K562 (cell line): ENCODE data around the gene ZDHHC5. TPM values are rescaled to one million over a fixed set of nuclear protein-coding genes. Genes with fewer than 3 reads are reported as not detected.

Source experiments
- ATAC-seq: fragments of 200-7000 bp; cut with Tn5 transposase; 3 replicates; pipeline ENCODE4 v1.9.1; 2020; ENCODE audit warnings: moderate library complexity
- BruUV-seq: library from RNA; stranded (reverse); fragments of 400-500 nt; replicated peaks from 2 replicates; lab custom pipeline; 2021; lab: Mats Ljungman, UMichigan
- CTCF ChIA-PET: fragments of 300-600 bp; formaldehyde crosslinking; extraction: SDS; loops from one replicate; lab custom pipeline; 2021; ENCODE audit warnings: low intra/inter-chr PET ratio; lab: Yijun Ruan, JAX
- POLR2A ChIA-PET: fragments of 300-600, 350-650 bp; sonication (Branson Sonifier 250); formaldehyde crosslinking; extraction: SDS; loops from one replicate; lab custom pipeline; 2021; ENCODE audit warnings: antibody characterized with exemption, inconsistent platforms; lab: Yijun Ruan, JAX
- DNase-seq, 4 experiments: peaks; one replicate each; pipeline versions ENCODE4 v3.0.0 to v3.0.0-alpha.2; 2011 to 2018; ENCODE audit warnings: low spot score in 3 of 4, mixed read lengths in 3 of 4; ENCODE audit errors: extremely low read depth in 1 of 4
- FAIRE-seq: peaks from 2 replicates; lab custom pipeline; 2011; peaks lifted over from hg19 to GRCh38; lab: Jason Lieb, UNC
- H2AFZ ChIP-seq: 2 replicates; pipeline ENCODE4 v1.6.0; 2011; ENCODE audit warnings: low read depth, low read length, control low read depth, inconsistent platforms
- H3K27ac ChIP-seq: fragments of 200-600 bp; 3 replicates; pipeline ENCODE4 v1.8.0; 2011; ENCODE audit warnings: low read depth, mild to moderate bottlenecking, control low read depth, inconsistent platforms, low read length, moderate library complexity, mixed read lengths; ENCODE audit errors: extremely low read depth
- H3K27me3 ChIP-seq, 2 experiments: fragments of 300-600 bp in 1 of 2; 2 replicates in 1 of 2; 3 replicates in 1 of 2; pipeline versions ENCODE4 v1.6.0 to v1.8.0; 2011; ENCODE audit warnings: inconsistent platforms in 2 of 2, low read length in 2 of 2, mild to moderate bottlenecking in 1 of 2, mixed read lengths in 1 of 2, moderate library complexity in 1 of 2; ENCODE audit not compliant: control insufficient read depth in 2 of 2, insufficient read depth in 2 of 2
- H3K36me3 ChIP-seq: fragments of 300-600 bp; 3 replicates; pipeline ENCODE4 v1.8.0; 2011; ENCODE audit warnings: mild to moderate bottlenecking, low read length, inconsistent platforms; ENCODE audit not compliant: control insufficient read depth, insufficient read depth
- H3K4me1 ChIP-seq, 2 experiments: fragments of 200-600 bp in 1 of 2; replicated peaks in 1 of 2; 2 replicates in 1 of 2; 3 replicates in 1 of 2; pipeline versions ENCODE4 v1.5.1 to v1.8.0; 2011; ENCODE audit warnings: inconsistent platforms in 2 of 2, low read length in 2 of 2, mild to moderate bottlenecking in 1 of 2, mixed read lengths in 1 of 2, moderate library complexity in 1 of 2; ENCODE audit not compliant: control insufficient read depth in 2 of 2, insufficient read depth in 2 of 2
- H3K4me2 ChIP-seq: 2 replicates; pipeline ENCODE4 v1.6.1; 2011; ENCODE audit warnings: low read length, control low read depth, inconsistent platforms, mixed read lengths; ENCODE audit not compliant: insufficient read depth
- H3K4me3 ChIP-seq: fragments of 200-600 bp; sonication (generic), shearing (Covaris generic); 2 replicates; pipeline ENCODE4 v1.5.1; 2016; ENCODE audit warnings: control low read depth, inconsistent platforms
- H3K79me2 ChIP-seq: fragments of 200-600 bp; 3 replicates; pipeline ENCODE4 v1.8.0; 2011; ENCODE audit warnings: low read length, inconsistent platforms; ENCODE audit not compliant: control insufficient read depth, insufficient read depth
- H3K9ac ChIP-seq, 2 experiments: 2 replicates each; pipeline versions ENCODE4 v1.6.0 to v1.6.1; 2011; ENCODE audit warnings: low read depth in 2 of 2, low read length in 2 of 2, control low read depth in 1 of 2, inconsistent platforms in 1 of 2, mild to moderate bottlenecking in 1 of 2, mixed read lengths in 1 of 2; ENCODE audit not compliant: insufficient read depth in 1 of 2
- H3K9me1 ChIP-seq: one replicate; pipeline ENCODE4 v1.6.0; 2011; ENCODE audit warnings: inconsistent platforms, mild to moderate bottlenecking, low read length, moderate library complexity; ENCODE audit not compliant: control insufficient read depth, insufficient read depth
- H3K9me3 ChIP-seq: replicated peaks from 2 replicates; pipeline ENCODE4 v1.5.1; 2011; ENCODE audit warnings: low read depth, low read length, inconsistent platforms; ENCODE audit not compliant: control insufficient read depth, insufficient read depth
- H4K20me1 ChIP-seq: replicated peaks from 2 replicates; pipeline ENCODE4 v1.6.1; 2011; ENCODE audit warnings: low read length, inconsistent platforms, mixed read lengths; ENCODE audit not compliant: control insufficient read depth, insufficient read depth
- E2F6 ChIP-seq, 2 experiments: IDR thresholded peaks; 2 replicates each; pipeline ENCODE4 v1.6.1; 2011; ENCODE audit warnings: borderline replicate concordance in 1 of 2, control low read depth in 1 of 2, low read depth in 1 of 2, low read length in 1 of 2, mild to moderate bottlenecking in 1 of 2, mixed read lengths in 1 of 2, moderate library complexity in 1 of 2; ENCODE audit not compliant: insufficient read depth in 1 of 2, insufficient read length in 1 of 2, poor library complexity in 1 of 2, severe bottlenecking in 1 of 2; ENCODE audit errors: extremely low read depth in 1 of 2
- ZKSCAN1 ChIP-seq: fragments of 150-350 bp; IDR thresholded peaks from 2 replicates; pipeline ENCODE4 v1.6.1; 2016; ENCODE audit warnings: low read depth, low read length
- WGBS: fragments of 100-300 bp; shearing (Covaris generic); methylation state at CpG from one replicate; pipeline ENCODE4 v1.1.6; 2016; ENCODE audit warnings: low coverage, mixed read lengths; ENCODE audit not compliant: insufficient coverage; ENCODE audit errors: missing lambda C conversion rate; 5-methylcytosine and 5-hydroxymethylcytosine counted together
- in situ Hi-C: fragments of 300-500 bp; cut with MboI; formaldehyde crosslinking; loops from 4 replicates; pipeline ENCODE4 v1.15.0; 2018; ENCODE audit warnings: inconsistent platforms, mixed read lengths
- intact Hi-C: fragments of 100-400 bp; cut with micrococcal nuclease; formaldehyde crosslinking; loops from 2 replicates; pipeline ENCODE4 v1.14.2; 2022
- polyA plus RNA-seq, 8 experiments: library from polyadenylated mRNA; depleted of rRNA in 4 of 8; stranded (reverse) in 5 of 8; unstranded in 3 of 8; fragments of >200 nt; fragmentation: Nextera tagmentation in 2 of 8; fragmentation: Illumina TruSeq in 1 of 8; extraction: Ambion mirVana in 2 of 8; extraction: Trizol in 1 of 8; gene quantifications; 2 replicates each; pipeline versions ENCODE4 v1.2.1 to v1.2.3, GENCODE V29; 2011 to 2014; ENCODE audit warnings: inconsistent platforms in 1 of 8, missing spikeins in 1 of 8
- total RNA-seq, 7 experiments: library from RNA; depleted of rRNA in 6 of 7; stranded (reverse); fragments of >200 nt in 6 of 7; fragmentation: Illumina TruSeq in 2 of 7; extraction: Trizol in 2 of 7; gene quantifications; 2 replicates each; pipeline versions ENCODE4 v1.2.1 to v1.2.3, GENCODE V29; 2011 to 2021; ENCODE audit warnings: low replicate concordance in 1 of 7

The ZDHHC5 gene
- total and polyA plus RNA-seq, 9 of the 15 experiments (the other 6 are each of a cell fraction or from before 2014, with no cell fraction given), result 3.8 to 64.2 (median 35.9) TPM

- FAIRE-seq (no peak), DNase-seq (no peak)
- 30% methylated on average over 10 of the region's 10 CpGs for WGBS
- Histone ChIP-seq H3K36me3 (no peaks in the 10 kb centered on the region), H3K27ac (no peak overlapping the region), H3K27me3 (peaks cover 0 to 15% of the 10 kb centered on the region in 2 experiments; a peak in 2 of 5 replicates), H3K9me1 (no peaks in the 10 kb centered on the region), H2AFZ (no peak overlapping the region), H3K79me2 (no peaks in the 10 kb centered on the region), H3K4me3 (no peak overlapping the region), H3K9ac (no peak overlapping the region; a peak in 1 of 4 replicates), H3K4me1 (peaks cover 32 to 36% of the 10 kb centered on the region in 2 experiments), H3K4me2 (no peak overlapping the region), H4K20me1 (no peaks in the 10 kb centered on the region; the same call in 1 of the 2 replicates)
- CTCF ChIA-PET, result interaction anchor here (1.4 kb wide), 1 partner anchor 78 kb away, joined by 5 read pairs; the partner anchor contains the start of gene UBE2L6
- no TSS peak for BruUV-seq
- intact Hi-C loops (no loop called here), in situ Hi-C loops (loop anchor here (10.0 kb wide), 1 partner anchor 191 kb away; no protein-coding TSS in a partner anchor)
- POLR2A ChIA-PET, result interaction anchor here (0.6 kb wide), 1 partner anchor 11 kb away, joined by 3 read pairs; no protein-coding TSS in a partner anchor
- TF ChIP-seq E2F6 (IDR thresholded peaks at IDR 0.05; ENCODE audit: borderline replicate concordance in 1 of 2, extremely low read depth in 1 of 2, insufficient read depth in 1 of 2, insufficient read length in 1 of 2, low read depth in 1 of 2, low read length in 1 of 2, poor library complexity in 1 of 2, severe bottlenecking in 1 of 2) (no peak), ZKSCAN1 (peak; percentile 31; the same call in 1 of the 2 replicates)
- TF ChIP-seq, all 486 proteins: peak for 1
- ATAC-seq, result no peak
- H3K9me3 ChIP-seq, result no peaks in the 10 kb centered on the region
These were observed 21.6 kb upstream of the ZDHHC5 start for GRCh38 chr11:57646194-57646798.
